ENCODE results near the gene SNCA. TPM values are rescaled to one million over a fixed set of nuclear protein-coding genes. Genes with fewer than 3 reads are reported as not detected.

SNCA gene
- total RNA-seq, 1 experiment from 2014 or later, result 6.0 TPM

DNA sequence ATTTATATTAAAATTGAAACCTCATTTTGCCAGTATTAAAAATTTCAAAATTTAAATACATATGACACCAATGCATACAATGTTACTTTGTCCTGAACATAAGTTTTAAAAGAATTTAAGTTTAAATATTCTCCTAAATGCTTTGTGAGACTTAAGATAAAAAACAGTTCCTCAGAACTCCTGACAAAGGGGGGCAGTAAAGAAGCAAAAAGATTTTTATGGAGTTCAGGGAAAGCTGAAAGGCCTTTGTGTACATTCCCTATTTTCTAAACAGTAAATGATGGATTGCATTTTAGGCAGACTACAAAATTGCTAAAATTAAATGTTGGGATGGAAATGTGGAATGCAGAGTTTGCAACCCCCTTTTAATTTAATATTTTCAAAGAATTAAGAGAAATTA is 81.7 kb downstream of the SNCA start:
- TF ChIP-seq, protein P1, sequence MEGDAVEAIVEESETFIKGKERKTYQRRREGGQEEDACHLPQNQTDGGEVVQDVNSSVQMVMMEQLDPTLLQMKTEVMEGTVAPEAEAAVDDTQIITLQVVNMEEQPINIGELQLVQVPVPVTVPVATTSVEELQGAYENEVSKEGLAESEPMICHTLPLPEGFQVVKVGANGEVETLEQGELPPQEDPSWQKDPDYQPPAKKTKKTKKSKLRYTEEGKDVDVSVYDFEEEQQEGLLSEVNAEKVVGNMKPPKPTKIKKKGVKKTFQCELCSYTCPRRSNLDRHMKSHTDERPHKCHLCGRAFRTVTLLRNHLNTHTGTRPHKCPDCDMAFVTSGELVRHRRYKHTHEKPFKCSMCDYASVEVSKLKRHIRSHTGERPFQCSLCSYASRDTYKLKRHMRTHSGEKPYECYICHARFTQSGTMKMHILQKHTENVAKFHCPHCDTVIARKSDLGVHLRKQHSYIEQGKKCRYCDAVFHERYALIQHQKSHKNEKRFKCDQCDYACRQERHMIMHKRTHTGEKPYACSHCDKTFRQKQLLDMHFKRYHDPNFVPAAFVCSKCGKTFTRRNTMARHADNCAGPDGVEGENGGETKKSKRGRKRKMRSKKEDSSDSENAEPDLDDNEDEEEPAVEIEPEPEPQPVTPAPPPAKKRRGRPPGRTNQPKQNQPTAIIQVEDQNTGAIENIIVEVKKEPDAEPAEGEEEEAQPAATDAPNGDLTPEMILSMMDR (IDR thresholded peaks at IDR 0.05), result no peak
- no peak for TF ChIP-seq REST (IDR thresholded peaks at IDR 0.05; ENCODE audit: insufficient read depth in 1 of 2, low read depth in 2 of 2, low read length in 1 of 2)
- no peak for TF ChIP-seq POLR2AphosphoS5 (IDR thresholded peaks at IDR 0.05; ENCODE audit: low read depth, low read length)
- TF ChIP-seq SIN3A (IDR thresholded peaks at IDR 0.05; ENCODE audit: borderline replicate concordance, insufficient read depth, low read depth, low read length), result no peak
- TF ChIP-seq TCF7L2 (IDR thresholded peaks at IDR 0.05; ENCODE audit: low read depth, low read length), result no peak
- intact Hi-C loops (cut with micrococcal nuclease; ENCODE audit: unreplicated experiment), result no loop called here
- no peaks in the 10 kb centered on the region for H3K9me3 ChIP-seq (ENCODE audit: control insufficient read depth, insufficient read depth, low read depth, low read length)
- CTCF ChIA-PET, result no interaction called here
- POLR2A ChIA-PET, result no interaction called here
- in situ Hi-C loops (cut with HindIII; ENCODE audit: low pct_unique_long_range_greater_than_20kb, low sequenced_read_pairs), result no loop called here
- DNase-seq (ENCODE audit: low read depth, low spot score) (no peak), ATAC-seq (no peak)
- no peaks in the 10 kb centered on the region for H3K27me3 ChIP-seq (ENCODE audit: control insufficient read depth, insufficient read depth, low read length)
- H3K4me1 ChIP-seq (ENCODE audit: control insufficient read depth, insufficient read depth, low read length), result no peaks in the 10 kb centered on the region; the same call in 1 of the 2 replicates
- no TSS peak for BruUV-seq (replicated peaks)
- no peaks in the 10 kb centered on the region for H3K36me3 ChIP-seq (ENCODE audit: control insufficient read depth, insufficient read depth, low read length)
- H3K27ac ChIP-seq (ENCODE audit: low read length), result no peak overlapping the region
- no peak overlapping the region for H3K4me3 ChIP-seq (ENCODE audit: low read depth in 2 of 2, low read length in 2 of 2)

GRCh38 chr4:89754531-89754930 is 82.4 kb downstream of the SNCA start:
- Histone ChIP-seq H3K27me3 (ENCODE audit: control insufficient read depth, insufficient read depth, low read length) (no peaks in the 10 kb centered on the region), H3K4me1 (ENCODE audit: control insufficient read depth, insufficient read depth, low read length) (no peaks in the 10 kb centered on the region; the same call in 1 of the 2 replicates), H3K4me3 (ENCODE audit: low read depth in 2 of 2, low read length in 2 of 2) (no peak overlapping the region), H3K9me3 (ENCODE audit: control insufficient read depth, insufficient read depth, low read depth, low read length) (no peaks in the 10 kb centered on the region), H3K27ac (ENCODE audit: low read length) (peak overlapping the region; percentile 65; the same call in 1 of the 2 replicates), H3K36me3 (ENCODE audit: control insufficient read depth, insufficient read depth, low read length) (no peaks in the 10 kb centered on the region)
- ATAC-seq, result no peak
- CTCF ChIA-PET, result no interaction called here
- BruUV-seq (replicated peaks), result no TSS peak
- no peak for TF ChIP-seq SIN3A (IDR thresholded peaks at IDR 0.05; ENCODE audit: borderline replicate concordance, insufficient read depth, low read depth, low read length)
- TF ChIP-seq, protein P1 (IDR thresholded peaks at IDR 0.05), result no peak
- TF ChIP-seq REST (IDR thresholded peaks at IDR 0.05; ENCODE audit: insufficient read depth in 1 of 2, low read depth in 2 of 2, low read length in 1 of 2), result no peak
- no peak for TF ChIP-seq POLR2AphosphoS5 (IDR thresholded peaks at IDR 0.05; ENCODE audit: low read depth, low read length)
- TF ChIP-seq TCF7L2 (IDR thresholded peaks at IDR 0.05; ENCODE audit: low read depth, low read length), result no peak
- intact Hi-C loops (cut with micrococcal nuclease; ENCODE audit: unreplicated experiment) (no loop called here), in situ Hi-C loops (cut with HindIII; ENCODE audit: low pct_unique_long_range_greater_than_20kb, low sequenced_read_pairs) (no loop called here)
- POLR2A ChIA-PET, result no interaction called here
- no peak for DNase-seq (ENCODE audit: low read depth, low spot score)

Measured in Panc1 (cell line).